Kidney (tissue), 14 donors: ENCODE results near the gene GLOD4. TPM values are rescaled to one million over a fixed set of nuclear protein-coding genes. Genes with fewer than 3 reads are reported as not detected.

Experiments
- DNase-seq, 5 donors: peaks; one replicate each; pipeline ENCODE4 v3.0.0-alpha.2; 2013 to 2020
- FAIRE-seq: peaks from 2 replicates; lab custom pipeline; 2012; peaks lifted over from hg19 to GRCh38; lab: Jason Lieb, UNC
- H3K27ac ChIP-seq, 2 donors: one replicate each; pipeline ENCODE4 v1.7.0; 2013; ENCODE audit warnings: low read depth in 2 of 2, low read length in 2 of 2, inconsistent platforms in 1 of 2
- H3K27me3 ChIP-seq: one replicate; pipeline ENCODE4 v1.7.1; 2013; ENCODE audit warnings: low read length, inconsistent platforms; ENCODE audit not compliant: control insufficient read depth, insufficient read depth
- H3K36me3 ChIP-seq, 3 donors: one replicate each; pipeline versions ENCODE4 v1.7.0 to v1.7.1; 2013; ENCODE audit warnings: low read length in 3 of 3, control low read depth in 1 of 3, inconsistent platforms in 1 of 3; ENCODE audit not compliant: insufficient read depth in 3 of 3, control insufficient read depth in 2 of 3
- H3K4me1 ChIP-seq, 3 donors: one replicate each; pipeline versions ENCODE4 v1.7.0 to v1.7.1; 2013; ENCODE audit warnings: low read length in 3 of 3, inconsistent platforms in 1 of 3, low read depth in 1 of 3; ENCODE audit not compliant: control insufficient read depth in 2 of 3, insufficient read depth in 2 of 3
- H3K4me3 ChIP-seq, 3 donors: one replicate each; pipeline versions ENCODE4 v1.7.0 to v1.8.1; 2013; ENCODE audit warnings: low read length in 3 of 3, control low read depth in 1 of 3, inconsistent platforms in 1 of 3
- H3K9ac ChIP-seq, 3 donors: one replicate each; pipeline versions ENCODE4 v1.7.0 to v1.7.1; 2013; ENCODE audit warnings: low read length in 3 of 3, control low read depth in 1 of 3, inconsistent platforms in 1 of 3
- H3K9me3 ChIP-seq, 3 donors: one replicate each; pipeline versions ENCODE4 v1.7.0 to v1.7.1; 2013; ENCODE audit warnings: low read length in 3 of 3, control low read depth in 1 of 3, inconsistent platforms in 1 of 3; ENCODE audit not compliant: control insufficient read depth in 2 of 3, insufficient read depth in 1 of 3
- CTCF ChIP-seq: IDR thresholded peaks from 3 replicates; pipeline ENCODE4 v1.5.1; 2012; ENCODE audit warnings: mild to moderate bottlenecking, moderate library complexity, borderline replicate concordance; ENCODE audit not compliant: insufficient read depth; ENCODE audit errors: extremely low read depth
- intact Hi-C: fragments of 100-400 bp; cut with DNase I; formaldehyde crosslinking; loops from one replicate; pipeline ENCODE4 v1.11.1; 2022
- polyA plus RNA-seq: library from polyadenylated mRNA; stranded (reverse); fragments of 350-450 nt; fragmentation: Illumina TruSeq; extraction: RNeasy Lipid Tissue Mini Kit (QIAGEN cat#74804); gene quantifications from one replicate; pipeline ENCODE4 v1.2.3, GENCODE V29; 2014; ENCODE audit warnings: low read depth, low replicate concordance; ENCODE audit not compliant: insufficient read depth
- total RNA-seq: library from RNA; stranded (reverse); fragmentation: NEBNext Ultra II Directional; extraction: Animal tissue kit (Norgen Biotek cat#: 25700); gene quantifications from one replicate; pipeline ENCODE4 v1.2.1, GENCODE V29; 2021
- donor health status: control.
- donor health status: control.
- donor health status: control.
- donor health status: control.
- donor health status: control.
- donor health status: DM: yes; HTN: yes; CAD: no.
- donor health status: Normal renal cell carcinoma (clear cell type).

GLOD4 gene
- total and polyA plus RNA-seq, 2 donors from 2014 or later = 70.6 to 90.8 TPM

DNA sequence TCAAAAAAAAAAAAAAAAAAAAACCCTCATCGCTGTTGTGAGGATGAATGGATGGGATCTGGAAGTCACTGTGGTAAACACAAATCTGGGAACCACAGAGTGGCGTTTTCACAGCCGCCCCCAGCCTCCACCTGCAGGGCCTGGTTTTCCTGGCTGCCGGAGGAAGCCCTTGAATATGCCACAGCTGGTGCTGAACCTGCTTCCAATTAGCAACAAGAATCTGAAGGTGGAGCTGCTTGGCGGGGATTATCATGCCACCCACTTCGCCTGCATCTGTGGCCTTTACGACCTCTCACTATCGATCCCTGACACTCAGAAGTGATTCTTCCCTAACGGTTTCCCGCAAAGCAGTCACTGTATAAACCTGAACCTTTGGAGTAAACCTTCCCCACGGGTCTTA, 16.2 kb upstream of the GLOD4 start:
- no peak for TF ChIP-seq CTCF
- Histone ChIP-seq H3K27ac (no peak overlapping the region), H3K4me1 (no peaks in the 10 kb centered on the region), H3K9me3 (no peaks in the 10 kb centered on the region), H3K36me3 (no peaks in the 10 kb centered on the region), H3K9ac (no peak overlapping the region), H3K27me3 (no peaks in the 10 kb centered on the region), H3K4me3 (no peak overlapping the region)
- intact Hi-C loops = loop anchor here (10.0 kb wide), 2 partner anchors 187 to 257 kb away; no protein-coding TSS in a partner anchor
- FAIRE-seq (no peak), DNase-seq (no peak)

GRCh38 chr17:797236-797840, 15.3 kb upstream of the GLOD4 start:
- H3K4me1 ChIP-seq = no peaks in the 10 kb centered on the region
- no peak for TF ChIP-seq CTCF
- H3K4me3 ChIP-seq = no peak overlapping the region
- DNase-seq (no peak), FAIRE-seq (no peak)
- H3K9ac ChIP-seq = no peak overlapping the region
- H3K9me3 ChIP-seq = no peaks in the 10 kb centered on the region
- no peaks in the 10 kb centered on the region for H3K27me3 ChIP-seq
- no peak overlapping the region for H3K27ac ChIP-seq
- intact Hi-C loops = loop anchor here (10.0 kb wide), 2 partner anchors 187 to 257 kb away; no protein-coding TSS in a partner anchor
- peaks cover 0 to 5% (median 5%) of the 10 kb centered on the region in 3 donors for H3K36me3 ChIP-seq

- TF ChIP-seq CTCF = no peak
- Histone ChIP-seq H3K27me3 (no peaks in the 10 kb centered on the region), H3K9ac (no peak overlapping the region), H3K36me3 (peaks cover 0 to 11% (median 9%) of the 10 kb centered on the region in 3 donors), H3K4me3 (no peak overlapping the region), H3K4me1 (no peaks in the 10 kb centered on the region), H3K9me3 (no peaks in the 10 kb centered on the region), H3K27ac (no peak overlapping the region)
- intact Hi-C loops = loop anchor here (10.0 kb wide), 2 partner anchors 188 to 258 kb away; no protein-coding TSS in a partner anchor
- FAIRE-seq (no peak), DNase-seq (no peak)
Observed at GRCh38 chr17:796609-797008, 14.5 kb upstream of the GLOD4 start.
